Caco-2 (cell line): ENCODE measurements around the gene ADAMTS19. TPM values are rescaled to one million over a fixed set of nuclear protein-coding genes. Genes with fewer than 3 reads are reported as not detected.

Source experiments
- BruUV-seq: library from RNA; stranded (reverse); fragments of 400-500 nt; replicated peaks from 2 replicates; lab custom pipeline; 2021; lab: Mats Ljungman, UMichigan
- CTCF ChIA-PET: fragments of 300-600 bp; sonication (Branson Sonifier 250); formaldehyde crosslinking; loops from one replicate; lab custom pipeline; 2022; ENCODE audit warnings: antibody characterized with exemption; lab: Charles Lee
- POLR2A ChIA-PET: fragments of 300-600 bp; sonication (Branson Sonifier 250); formaldehyde crosslinking; loops from one replicate; lab custom pipeline; 2022; ENCODE audit warnings: antibody characterized with exemption; lab: Charles Lee
- DNase-seq, 2 experiments: peaks; one replicate each; pipeline versions ENCODE4 v3.0.0 to v3.0.0-alpha.2; 2020 to 2022
- H3K27me3 ChIP-seq: replicated peaks from 2 replicates; pipeline ENCODE4 v1.6.0; 2011; ENCODE audit warnings: low read length; ENCODE audit not compliant: control insufficient read depth, insufficient read depth
- H3K36me3 ChIP-seq: 2 replicates; pipeline ENCODE4 v1.5.1; 2011; ENCODE audit warnings: low read length; ENCODE audit not compliant: control insufficient read depth, insufficient read depth
- H3K4me1 ChIP-seq: fragments of 250-450 bp; sonication (Bioruptor Pico); 2 replicates; pipeline ENCODE4 v1.5.1; 2020; ENCODE audit warnings: mild to moderate bottlenecking
- H3K4me3 ChIP-seq: 2 replicates; pipeline ENCODE4 v1.5.1; 2011; ENCODE audit warnings: low read depth, mild to moderate bottlenecking, control low read depth, low read length
- H3K9me3 ChIP-seq: fragments of 250-450 bp; sonication (Bioruptor Pico); 2 replicates; pipeline ENCODE4 v1.5.1; 2020; ENCODE audit warnings: mild to moderate bottlenecking, moderate library complexity
- H3K27ac Mint-ChIP-seq: one replicate; pipeline ENCODE4 v1.8.0; 2022; ENCODE audit warnings: mixed read lengths; ENCODE audit not compliant: unreplicated experiment
- H3K27me3 Mint-ChIP-seq: one replicate; pipeline ENCODE4 v1.8.0; 2022; ENCODE audit warnings: mixed read lengths; ENCODE audit not compliant: insufficient read depth, unreplicated experiment
- H3K36me3 Mint-ChIP-seq: one replicate; pipeline ENCODE4 v1.8.0; 2022; ENCODE audit warnings: mild to moderate bottlenecking, mixed read lengths; ENCODE audit not compliant: insufficient read depth, unreplicated experiment
- H3K4me1 Mint-ChIP-seq: one replicate; pipeline ENCODE4 v1.8.0; 2022; ENCODE audit warnings: low read depth, mixed read lengths; ENCODE audit not compliant: unreplicated experiment
- H3K4me3 Mint-ChIP-seq: one replicate; pipeline ENCODE4 v1.8.0; 2022; ENCODE audit warnings: mild to moderate bottlenecking, moderate library complexity, mixed read lengths; ENCODE audit not compliant: unreplicated experiment
- H3K9me3 Mint-ChIP-seq: one replicate; pipeline ENCODE4 v1.8.0; 2022; ENCODE audit warnings: mixed read lengths; ENCODE audit not compliant: unreplicated experiment
- CTCF ChIP-seq, 2 experiments: fragments of 200-600 bp in 1 of 2; IDR thresholded peaks; 1 replicate in 1 of 2; 2 replicates in 1 of 2; pipeline versions ENCODE4 v1.5.1 to v1.8.0; 2011 to 2022; ENCODE audit warnings: antibody characterized with exemption in 1 of 2, control low read depth in 1 of 2, inconsistent platforms in 1 of 2, low read depth in 1 of 2, low read length in 1 of 2, mild to moderate bottlenecking in 1 of 2, moderate library complexity in 1 of 2; ENCODE audit not compliant: insufficient read depth in 1 of 2, severe bottlenecking in 1 of 2, unreplicated experiment in 1 of 2
- intact Hi-C: fragments of 100-400 bp; cut with micrococcal nuclease; formaldehyde crosslinking; loops from one replicate; pipeline ENCODE4 v1.10.0; 2022; ENCODE audit not compliant: unreplicated experiment
- total RNA-seq: library from RNA; stranded (reverse); gene quantifications from 2 replicates; pipeline ENCODE4 v1.2.3, GENCODE V29; 2022

The ADAMTS19 gene
- total RNA-seq, 1 experiment from 2014 or later, result 0.95 TPM

GRCh38 chr5:129506950-129507349 is 46.9 kb downstream of the ADAMTS19 start:
- H3K36me3 Mint-ChIP-seq, result no peaks in the 10 kb centered on the region
- BruUV-seq, result no TSS peak
- Histone ChIP-seq H3K4me3 (no peak overlapping the region), H3K27me3 (no peaks in the 10 kb centered on the region), H3K4me1 (peaks cover 10% of the 10 kb centered on the region), H3K36me3 (no peaks in the 10 kb centered on the region), H3K9me3 (no peaks in the 10 kb centered on the region)
- CTCF ChIA-PET, result no interaction called here
- H3K4me3 Mint-ChIP-seq, result no peak overlapping the region
- no peaks in the 10 kb centered on the region for H3K9me3 Mint-ChIP-seq
- no peak for TF ChIP-seq CTCF (IDR thresholded peaks at IDR 0.05; ENCODE audit: insufficient read depth in 1 of 2, low read depth in 1 of 2, low read length in 1 of 2, severe bottlenecking in 1 of 2, unreplicated experiment in 1 of 2)
- H3K4me1 Mint-ChIP-seq, result no peaks in the 10 kb centered on the region
- no peak for DNase-seq
- POLR2A ChIA-PET, result no interaction called here
- intact Hi-C loops, result no loop called here
- no peaks in the 10 kb centered on the region for H3K27me3 Mint-ChIP-seq
- H3K27ac Mint-ChIP-seq, result no peak overlapping the region

- Histone ChIP-seq H3K4me3 (no peak overlapping the region), H3K27me3 (no peaks in the 10 kb centered on the region), H3K36me3 (no peaks in the 10 kb centered on the region), H3K9me3 (no peaks in the 10 kb centered on the region), H3K4me1 (peaks cover 10% of the 10 kb centered on the region)
- H3K27me3 Mint-ChIP-seq, result no peaks in the 10 kb centered on the region
- DNase-seq, result no peak
- no peak for TF ChIP-seq CTCF (IDR thresholded peaks at IDR 0.05; ENCODE audit: insufficient read depth in 1 of 2, low read depth in 1 of 2, low read length in 1 of 2, severe bottlenecking in 1 of 2, unreplicated experiment in 1 of 2)
- intact Hi-C loops, result no loop called here
- H3K36me3 Mint-ChIP-seq, result peaks cover under 1% of the 10 kb centered on the region
- CTCF ChIA-PET, result no interaction called here
- H3K27ac Mint-ChIP-seq, result no peak overlapping the region
- BruUV-seq, result no TSS peak
- H3K4me1 Mint-ChIP-seq, result no peaks in the 10 kb centered on the region
- H3K9me3 Mint-ChIP-seq, result no peaks in the 10 kb centered on the region
- H3K4me3 Mint-ChIP-seq, result no peak overlapping the region
- POLR2A ChIA-PET, result no interaction called here
Measured at GRCh38 chr5:129507527-129507926, 47.4 kb downstream of the ADAMTS19 start.

GRCh38 chr5:129508606-129509005 is 48.5 kb downstream of the ADAMTS19 start:
- H3K27me3 Mint-ChIP-seq, result no peaks in the 10 kb centered on the region
- H3K4me3 Mint-ChIP-seq, result no peak overlapping the region
- no peaks in the 10 kb centered on the region for H3K36me3 ChIP-seq
- H3K27ac Mint-ChIP-seq, result no peak overlapping the region
- no peaks in the 10 kb centered on the region for H3K4me1 Mint-ChIP-seq
- no peaks in the 10 kb centered on the region for H3K27me3 ChIP-seq
- intact Hi-C loops, result no loop called here
- no peaks in the 10 kb centered on the region for H3K9me3 ChIP-seq
- ChIA-PET CTCF (no interaction called here), POLR2A (no interaction called here)
- H3K4me1 ChIP-seq, result peaks cover 10% of the 10 kb centered on the region
- no peak for DNase-seq
- H3K4me3 ChIP-seq, result no peak overlapping the region
- BruUV-seq, result no TSS peak
- TF ChIP-seq CTCF (IDR thresholded peaks at IDR 0.05; ENCODE audit: insufficient read depth in 1 of 2, low read depth in 1 of 2, low read length in 1 of 2, severe bottlenecking in 1 of 2, unreplicated experiment in 1 of 2), result no peak
- peaks cover 3% of the 10 kb centered on the region for H3K9me3 Mint-ChIP-seq
- H3K36me3 Mint-ChIP-seq, result peaks cover 5% of the 10 kb centered on the region
